MV-4-11 (cell line): ENCODE data around the gene CFAP20.

ENCODE experiments used
- DNase-seq: peaks from one replicate; lab custom pipeline; 2025; lab: John Stamatoyannopoulos, UW

The CFAP20 gene

DNA sequence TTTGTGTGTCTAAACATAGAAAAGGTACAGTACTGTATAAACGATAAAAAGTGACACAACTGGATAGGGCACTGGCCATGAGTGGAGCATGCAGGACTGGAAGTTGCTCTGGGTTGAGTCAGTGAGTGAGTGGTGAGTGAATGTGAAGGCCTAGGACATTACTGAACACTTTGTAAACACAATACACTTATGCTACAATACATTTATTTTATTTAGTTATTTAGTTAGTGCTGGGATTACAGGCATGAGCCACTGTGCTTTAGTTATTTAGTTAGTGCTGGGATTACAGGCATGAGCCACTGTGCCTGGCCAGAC is 4.6 kb downstream of the CFAP20 start:
- no peak for DNase-seq

DNA sequence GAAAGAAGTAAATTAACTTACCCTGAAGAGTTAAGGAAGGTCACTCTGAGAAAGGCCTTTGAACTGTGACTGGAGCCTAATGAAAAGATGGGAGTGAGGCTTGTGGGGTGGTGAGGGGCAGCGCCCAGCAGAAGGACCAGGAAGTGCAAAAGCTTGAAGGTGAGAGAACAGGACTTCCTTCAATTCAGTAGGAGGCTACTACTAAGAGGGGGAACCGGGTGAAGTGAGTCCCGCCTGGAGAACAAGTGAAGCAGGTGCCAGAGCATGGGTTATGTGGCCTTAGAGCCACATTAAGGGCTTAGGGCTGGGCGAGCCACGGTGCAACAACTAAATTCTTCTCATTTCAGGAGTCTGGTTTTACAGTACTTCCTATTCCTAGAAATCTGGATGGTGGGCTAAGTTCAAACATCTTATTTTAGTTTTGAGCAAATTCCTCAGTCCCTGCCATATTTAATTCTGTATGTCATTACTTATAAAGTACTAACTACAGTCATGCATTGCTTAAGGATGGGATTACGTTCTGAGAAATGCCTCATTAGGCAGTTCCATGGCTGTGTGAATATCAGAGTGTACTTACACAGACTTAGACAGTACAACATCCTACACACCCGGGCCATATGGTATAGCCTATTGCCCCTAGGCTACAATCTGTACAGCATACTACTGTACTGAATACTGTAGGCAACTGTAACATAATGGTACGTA is 5.1 kb downstream of the CFAP20 start:
- peak; percentile 9 for DNase-seq

GRCh38 chr16:58121132-58121531 is 8.0 kb downstream of the CFAP20 start:
- no peak for DNase-seq

GRCh38 chr16:58120234-58120633 is 8.9 kb downstream of the CFAP20 start:
- no peak for DNase-seq

- no peak for DNase-seq
Observed at GRCh38 chr16:58119509-58119845, 9.7 kb downstream of the CFAP20 start.

- no peak for DNase-seq
Observed at GRCh38 chr16:58118801-58119508, 10.2 kb downstream of the CFAP20 start.

DNA sequence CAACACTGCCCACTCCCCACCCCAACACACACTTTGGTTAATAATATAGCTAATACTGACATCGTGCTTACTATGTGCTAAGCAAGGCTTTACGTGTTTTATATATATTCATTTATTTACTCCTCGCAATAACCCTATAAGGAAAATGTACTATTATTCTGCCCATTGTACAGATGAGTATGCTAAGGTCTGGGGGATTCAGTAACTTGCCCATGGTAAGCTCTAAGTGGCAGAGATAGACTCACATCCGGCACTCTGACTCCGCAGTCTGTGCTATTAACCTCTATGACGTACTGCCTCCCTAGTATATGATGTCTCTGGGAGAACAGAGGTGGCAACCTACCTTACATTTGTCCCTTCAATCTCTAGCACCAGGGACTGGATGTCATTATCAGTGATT is 12.7 kb downstream of the CFAP20 start:
- no peak for DNase-seq

DNA sequence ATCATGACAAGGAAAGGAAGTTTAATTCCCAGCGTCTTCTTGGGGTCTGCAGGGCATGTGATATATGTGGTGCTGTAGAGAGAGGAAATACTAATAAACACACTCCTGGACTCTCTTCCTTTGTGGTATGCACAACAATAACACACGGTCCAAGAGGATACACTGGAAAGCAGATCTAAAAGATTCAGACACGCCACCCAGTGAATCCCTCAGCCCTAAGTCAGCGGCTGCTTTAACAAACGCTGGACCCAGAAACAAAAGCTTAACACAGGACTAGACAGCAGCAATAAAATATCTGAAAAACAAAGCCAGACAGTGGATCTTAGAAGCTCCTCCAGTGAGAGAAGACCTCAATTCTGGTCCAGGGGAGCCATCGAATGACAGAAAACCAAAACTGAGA is 13.1 kb downstream of the CFAP20 start:
- DNase-seq = no peak

DNA sequence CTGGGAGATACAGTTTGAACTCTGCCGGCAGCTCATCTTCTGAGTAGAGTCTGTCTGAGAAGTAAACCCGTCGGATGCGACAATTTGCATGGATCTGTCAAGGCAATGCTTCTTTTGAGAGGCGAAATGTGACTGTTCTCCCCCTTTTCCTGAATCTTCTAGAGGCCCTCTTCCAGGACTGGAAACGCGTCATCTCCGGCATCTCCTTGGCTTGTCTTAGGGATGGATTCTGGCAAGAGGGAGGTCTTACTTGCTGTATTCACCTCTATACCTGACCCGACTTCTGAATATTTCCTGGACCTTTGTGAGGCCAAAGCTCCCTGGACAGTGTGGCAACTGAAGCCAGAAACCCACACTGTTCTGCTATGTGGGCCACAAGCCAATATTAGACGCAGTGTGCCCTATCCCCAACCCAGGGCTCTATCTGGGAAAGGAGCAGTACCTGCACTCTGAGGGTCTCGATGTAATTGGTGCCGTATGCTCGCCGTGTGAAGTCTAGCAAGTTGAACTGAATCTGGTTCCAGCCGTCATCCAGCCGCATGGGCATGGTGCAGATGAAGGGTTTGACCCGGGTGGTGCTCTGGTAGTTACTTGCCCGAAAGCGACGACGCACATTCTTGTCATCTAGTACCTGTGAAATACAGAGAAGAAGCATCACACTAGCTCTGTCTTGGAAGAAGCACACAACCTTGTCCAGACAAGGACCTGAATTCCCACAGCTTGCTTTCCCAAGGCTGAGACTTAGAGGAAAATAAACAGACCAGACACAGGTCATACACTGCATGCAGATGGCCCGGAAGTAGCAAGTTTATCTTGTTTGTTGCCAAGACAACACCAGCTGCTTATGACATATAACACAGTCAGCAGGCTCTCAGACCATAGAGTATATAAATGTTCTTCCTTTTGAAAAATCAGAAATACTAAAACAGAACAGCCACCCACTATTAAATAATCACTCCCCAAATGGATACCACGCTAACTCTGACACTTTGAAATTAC is 14.1 kb downstream of the CFAP20 start:
- DNase-seq = no peak

GRCh38 chr16:58111302-58111627 is 17.9 kb downstream of the CFAP20 start:
- no peak for DNase-seq

DNA sequence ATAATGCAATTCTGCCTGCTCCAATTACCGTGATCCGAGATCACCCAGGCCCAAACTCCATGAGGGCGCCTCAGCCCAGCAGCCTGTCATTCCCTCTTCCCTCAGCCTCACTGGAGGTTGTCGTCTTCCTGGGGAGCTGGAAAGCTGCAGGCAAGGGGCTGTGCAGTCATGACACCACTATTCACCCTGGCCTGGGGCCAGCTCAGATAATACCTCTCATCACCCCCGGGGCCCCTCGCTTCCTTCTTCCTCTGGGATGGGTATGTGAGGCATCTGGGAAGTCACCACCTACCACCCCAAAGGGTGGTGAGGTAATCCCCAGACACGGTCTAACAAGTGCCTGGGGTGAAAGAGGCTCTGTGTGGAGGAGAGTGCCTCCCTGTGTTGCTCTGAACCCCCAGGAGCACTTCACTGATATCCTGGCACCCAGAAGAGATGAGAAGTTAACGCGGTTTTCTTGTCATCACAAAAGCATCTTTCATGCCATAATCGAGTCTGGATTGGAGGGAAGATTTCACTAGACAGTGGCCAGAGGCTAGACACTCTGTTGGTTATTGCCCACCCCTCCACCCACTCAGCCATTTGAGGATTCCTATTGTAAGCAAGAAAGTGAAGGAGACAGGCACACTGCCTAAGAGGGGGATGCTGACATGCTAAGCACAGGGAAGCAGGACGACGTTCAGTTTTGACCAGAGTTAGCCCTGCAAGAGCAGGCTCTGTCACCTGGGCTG is 18.4 kb downstream of the CFAP20 start:
- no peak for DNase-seq

DNA sequence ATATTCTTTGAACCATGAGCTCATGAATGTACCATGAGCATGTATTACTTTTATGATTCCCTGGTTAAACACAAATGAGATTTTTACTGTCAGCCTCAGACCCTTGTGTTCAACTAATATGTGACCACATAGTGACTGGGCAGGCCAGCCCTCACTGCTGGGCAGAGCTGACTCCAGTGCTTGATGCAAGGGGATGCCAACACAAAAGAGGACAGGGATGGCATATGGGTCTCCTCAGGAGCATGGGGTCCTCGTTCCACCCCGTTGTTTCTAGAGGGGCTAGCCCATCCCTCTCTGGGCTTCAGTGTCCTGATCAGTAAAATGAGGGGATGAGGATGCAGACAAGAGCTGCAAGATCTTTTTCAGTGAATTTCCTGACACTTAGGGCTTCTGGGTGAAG is 19.3 kb downstream of the CFAP20 start:
- DNase-seq = no peak

- DNase-seq = peak; percentile 81
Observed at GRCh38 chr16:58109330-58109729, 19.9 kb downstream of the CFAP20 start.

GRCh38 chr16:58107709-58108108 is 21.5 kb downstream of the CFAP20 start:
- no peak for DNase-seq

DNA sequence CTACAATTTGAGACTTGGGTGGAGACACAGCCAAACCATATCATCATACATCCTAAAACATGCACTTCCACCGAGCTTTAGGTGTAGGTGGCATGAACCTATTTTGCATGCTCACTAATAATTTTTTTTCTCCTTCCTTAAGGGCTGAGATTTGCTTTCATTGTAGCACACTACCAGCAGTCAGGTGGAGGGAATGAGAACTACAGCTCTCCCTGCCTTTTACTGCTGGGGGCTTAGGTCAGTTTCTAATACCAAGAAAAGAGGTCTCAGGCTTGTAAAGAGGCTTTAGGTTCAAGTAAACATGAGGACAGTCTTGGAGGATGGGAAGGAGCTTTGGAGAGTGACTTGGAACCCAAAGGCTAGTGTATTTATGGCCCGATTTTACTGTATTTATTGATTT is 22.0 kb downstream of the CFAP20 start:
- DNase-seq = no peak

DNA sequence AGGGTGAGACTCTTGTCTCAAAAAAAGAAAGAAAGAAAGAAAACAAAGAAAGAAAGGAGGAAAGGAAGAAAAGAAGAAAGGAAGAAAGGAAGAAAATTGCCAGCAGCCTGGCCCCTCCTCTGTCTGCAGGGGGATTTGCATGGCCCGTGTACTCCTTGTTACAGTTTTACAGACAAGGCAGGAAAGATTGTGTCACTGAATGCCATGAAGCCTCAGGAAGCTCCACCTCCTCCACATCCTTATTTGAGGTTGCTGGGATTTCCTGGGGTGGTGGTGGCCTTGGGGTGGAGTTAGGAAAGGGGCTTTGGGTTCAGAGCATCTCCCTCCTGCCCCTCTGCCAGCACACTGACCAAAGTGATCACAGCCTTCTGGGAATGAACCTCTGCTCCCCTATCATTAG is 23.6 kb downstream of the CFAP20 start:
- DNase-seq = peak; percentile 29

- DNase-seq = no peak
Observed at GRCh38 chr16:58102665-58103392, 26.4 kb downstream of the CFAP20 start.

DNA sequence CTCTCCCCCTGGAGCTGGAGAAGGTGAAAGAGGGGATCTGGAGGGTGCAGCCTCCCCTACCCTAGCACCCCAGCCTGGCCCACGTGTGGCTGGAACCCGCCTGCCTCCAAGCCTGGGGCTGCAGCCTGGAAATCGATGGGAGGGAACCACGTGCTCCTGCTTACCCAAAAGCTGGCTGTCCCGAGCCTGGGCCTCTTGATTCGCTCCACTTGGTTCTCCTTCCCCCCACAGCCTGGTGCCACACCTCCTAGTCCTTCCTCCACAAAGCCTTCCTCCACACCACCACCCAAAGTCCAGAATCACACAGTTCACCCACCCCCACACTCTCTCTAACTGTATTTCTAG is 29.3 kb downstream of the CFAP20 start:
- DNase-seq = no peak

DNA sequence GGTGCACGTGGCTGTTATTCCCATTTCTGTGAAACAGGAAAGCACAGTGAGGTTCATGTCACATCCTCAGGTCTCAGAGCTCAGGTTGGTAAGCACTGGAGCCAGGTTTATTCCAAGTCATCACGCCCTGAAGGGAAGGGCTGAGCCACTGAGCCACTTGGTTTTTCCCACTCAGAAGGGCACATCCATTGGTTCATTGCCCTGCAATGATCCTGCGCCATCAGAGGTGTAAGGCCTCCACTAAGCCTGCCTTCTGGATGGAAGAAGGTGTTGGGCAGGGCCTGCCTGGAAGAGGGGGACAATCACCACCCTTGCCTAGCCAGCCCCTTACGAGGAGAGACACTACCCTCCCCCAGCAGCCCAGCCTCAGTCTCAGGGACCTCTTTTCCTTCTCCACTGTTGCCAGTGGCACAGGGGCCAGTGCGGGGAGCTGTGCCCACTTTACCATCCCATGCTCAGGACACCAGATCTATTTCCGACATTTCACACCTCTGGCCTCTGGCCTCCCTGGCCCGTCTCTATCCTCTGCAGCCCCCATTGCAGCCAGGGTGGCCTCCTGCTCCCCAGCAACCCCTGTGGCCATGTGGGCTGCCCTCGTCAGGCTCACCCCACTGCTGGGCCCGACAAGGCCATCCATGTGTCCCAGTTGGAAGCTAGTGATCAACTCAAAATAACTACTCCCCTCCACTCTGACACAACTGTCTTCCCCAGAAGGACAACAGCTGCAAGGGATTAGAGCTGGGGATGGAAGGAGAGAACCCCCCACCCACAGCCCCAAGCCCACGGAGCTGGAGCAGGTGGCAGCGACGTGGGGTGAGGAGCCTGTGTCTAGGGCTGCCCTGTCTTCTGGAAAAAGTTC is 29.9 kb downstream of the CFAP20 start:
- DNase-seq = no peak

DNA sequence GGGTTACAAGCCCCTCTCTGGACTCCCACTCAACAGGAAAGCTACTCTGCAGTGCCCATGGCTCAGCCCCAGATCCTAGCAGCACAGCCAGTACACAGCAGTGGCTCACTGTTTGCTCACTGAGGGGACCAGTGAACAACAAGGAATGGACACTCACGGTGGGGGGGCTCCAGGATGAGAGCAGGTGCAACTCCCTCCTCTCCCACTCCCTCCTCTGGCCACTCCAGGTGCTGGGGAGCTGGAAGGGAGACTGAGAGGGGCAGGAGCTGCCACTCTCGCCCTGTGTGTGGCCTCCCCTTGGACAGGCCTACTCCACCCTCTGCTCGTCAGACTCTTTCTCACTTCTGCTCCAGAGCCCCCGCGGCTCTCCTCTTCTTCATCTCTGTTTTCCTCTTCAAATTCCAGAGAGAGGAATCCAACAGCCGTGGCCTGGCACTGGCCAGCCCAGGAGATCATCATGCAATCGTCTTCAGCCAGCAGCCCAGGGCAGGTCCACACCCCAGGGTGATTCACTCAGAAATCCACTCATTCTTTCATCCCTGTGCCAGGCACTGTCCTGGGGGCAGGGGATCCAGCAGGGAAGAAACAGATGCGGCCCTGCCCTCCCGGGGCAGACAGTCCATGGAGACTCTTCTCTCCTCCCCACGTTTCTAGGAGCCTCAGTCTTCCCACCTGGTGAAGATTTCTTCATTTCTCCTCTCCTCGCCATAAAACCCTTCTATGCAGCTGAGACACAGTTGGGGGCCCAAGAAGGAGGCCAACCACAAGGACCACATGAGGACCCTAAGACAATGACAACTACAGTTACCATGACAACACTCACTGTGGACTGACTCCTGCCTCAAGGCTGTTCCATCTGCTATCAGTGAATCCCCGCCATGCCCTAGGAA is 30.7 kb downstream of the CFAP20 start:
- no peak for DNase-seq
